Kasumi-1 (cell line): ENCODE results near the gene BRI3.
"Not testable (repeated sequence)": the region's sequence is repeated elsewhere in the genome, so short reads cannot be mapped to it uniquely, and the experiment has no call there.

Source experiments
- DNase-seq, 2 experiments: peaks; one replicate each; lab custom pipeline; 2025; lab: John Stamatoyannopoulos, UW

Gene BRI3

DNA sequence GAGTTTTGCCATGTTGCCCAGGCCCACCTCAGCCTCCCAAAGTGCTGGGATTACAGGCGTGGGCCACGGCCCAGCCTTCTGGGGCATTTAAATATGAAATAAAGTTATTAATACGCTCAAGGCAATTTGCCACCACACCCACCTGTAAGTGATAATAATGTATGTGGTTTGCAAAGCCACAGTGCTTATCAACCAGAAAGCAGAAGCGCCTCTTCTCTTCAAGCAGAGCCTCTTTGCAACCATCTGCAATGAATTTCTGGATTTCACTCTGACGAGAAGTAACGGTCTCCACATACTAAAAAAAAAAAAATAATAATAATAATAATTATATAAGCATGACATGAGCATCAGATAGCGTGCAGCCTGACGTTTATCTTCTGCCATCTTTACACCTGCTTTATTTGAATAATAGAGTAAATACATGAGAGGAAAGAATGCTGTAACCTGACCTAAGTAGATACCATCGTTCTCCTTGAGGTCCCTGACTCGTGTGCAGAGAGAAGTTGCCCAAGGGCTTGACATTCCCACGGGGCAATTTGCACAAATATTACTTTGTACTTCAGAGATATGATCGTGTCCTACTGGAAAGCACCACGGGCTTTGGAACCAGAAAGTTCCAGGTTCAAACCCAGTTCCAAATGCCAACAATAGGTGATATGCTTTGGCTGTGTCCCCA lies 34.0 kb downstream of the BRI3 start:
- no peak for DNase-seq

GRCh38 chr7:98315994-98316527 lies 34.6 kb downstream of the BRI3 start:
- DNase-seq = not testable (repeated sequence)

- no peak for DNase-seq
Measured at GRCh38 chr7:98317366-98318040, 36.0 kb downstream of the BRI3 start.

GRCh38 chr7:98319176-98319575 lies 37.7 kb downstream of the BRI3 start:
- no peak for DNase-seq

DNA sequence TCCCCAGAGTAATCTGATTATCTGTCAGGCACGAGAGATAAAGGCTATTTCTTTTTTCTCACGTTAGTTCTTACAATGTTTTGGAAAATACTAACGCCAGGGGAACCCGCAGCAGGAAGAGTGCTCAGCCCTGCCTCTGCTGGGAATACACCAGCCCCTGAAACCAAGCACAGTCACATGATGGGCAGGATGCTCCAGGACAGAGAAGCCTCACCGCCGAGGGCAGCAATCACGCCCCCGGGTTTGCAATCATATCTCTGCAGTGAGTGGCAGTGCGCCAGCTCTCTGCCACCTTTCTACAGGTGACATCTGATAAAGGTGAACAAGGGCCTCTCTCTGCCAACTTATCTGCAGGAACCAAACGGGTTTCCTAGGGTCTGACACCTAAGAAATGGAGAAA lies 39.8 kb downstream of the BRI3 start:
- DNase-seq = no peak

DNA sequence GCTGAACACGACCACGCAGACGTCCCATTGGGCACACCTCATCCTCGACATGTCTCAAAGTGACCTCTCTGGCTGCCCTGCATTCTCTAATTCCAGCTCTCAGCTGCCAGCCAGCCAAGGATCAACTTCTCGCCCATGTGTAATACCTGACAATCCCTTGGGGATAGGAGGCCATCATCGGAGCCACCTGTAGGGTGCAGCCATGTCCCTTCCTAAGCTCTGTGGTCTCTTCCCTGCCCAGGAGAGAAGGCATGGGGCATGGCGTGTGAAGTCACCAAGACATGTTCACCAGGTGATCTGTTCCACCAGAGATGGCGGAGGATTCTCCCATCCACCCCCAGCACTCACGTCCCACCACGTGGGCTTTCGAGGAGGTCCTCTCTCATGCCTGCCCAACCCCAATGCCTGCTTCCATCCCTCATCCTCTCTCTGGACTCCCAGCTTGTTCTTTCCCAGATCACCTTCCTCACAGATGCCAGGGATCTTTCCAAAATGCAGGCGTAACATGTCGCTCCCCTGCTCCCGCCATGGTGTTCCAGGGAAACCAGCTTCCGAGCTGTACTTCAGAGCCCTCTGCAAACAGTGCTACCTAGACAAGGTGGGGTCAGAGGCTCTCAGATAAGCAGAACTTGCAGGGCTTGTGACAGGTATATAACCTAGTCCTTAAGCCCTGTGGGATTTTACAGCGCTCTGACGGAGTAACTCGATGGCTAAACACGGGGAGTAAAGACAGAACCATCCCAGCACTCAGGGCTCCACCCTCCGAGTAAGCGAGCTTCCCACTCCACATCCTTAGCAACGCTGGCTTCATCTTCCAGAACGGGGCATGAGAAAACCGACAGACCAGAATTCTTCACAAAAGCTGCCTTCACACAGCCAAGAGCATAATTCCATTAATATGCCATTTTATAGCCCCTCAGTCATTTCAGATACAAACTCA lies 41.1 kb downstream of the BRI3 start:
- DNase-seq = no peak

- DNase-seq = no peak
Measured at GRCh38 chr7:98323597-98324322, 42.3 kb downstream of the BRI3 start.

- no peak for DNase-seq
Measured at GRCh38 chr7:98324782-98325181, 43.3 kb downstream of the BRI3 start.

DNA sequence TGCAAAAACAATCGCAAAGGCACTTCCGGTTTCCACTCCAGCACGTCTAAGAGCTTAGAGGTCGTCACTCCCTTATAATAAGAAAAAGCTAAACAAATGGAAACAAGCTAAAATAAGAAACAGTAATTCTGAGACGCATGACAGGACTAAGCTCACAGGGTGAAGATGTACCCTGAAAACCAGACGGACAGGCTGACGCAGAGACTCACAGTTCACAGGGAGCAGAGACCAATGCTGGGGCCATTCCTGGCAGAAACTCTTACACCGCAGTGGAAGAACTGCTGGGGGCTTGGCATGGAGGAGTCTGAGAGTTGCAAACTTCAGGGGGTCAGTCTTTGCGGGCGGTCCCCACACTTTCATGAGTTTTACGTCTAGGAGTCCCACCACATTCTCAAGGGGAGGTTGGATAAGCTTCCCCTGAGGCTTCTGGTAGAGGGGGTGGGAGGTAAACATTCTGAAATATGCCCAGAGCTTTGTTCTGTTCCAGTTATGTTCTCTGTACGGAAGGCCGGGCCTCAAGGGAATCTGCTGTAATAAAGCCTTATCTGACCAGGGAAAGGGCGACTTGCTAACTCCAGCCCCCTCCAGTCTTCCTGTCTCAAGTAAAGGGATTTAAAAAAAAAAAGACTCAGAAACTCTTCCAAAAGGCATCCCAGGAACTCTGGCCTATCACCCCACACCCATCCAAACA lies 47.8 kb downstream of the BRI3 start:
- no peak for DNase-seq

DNA sequence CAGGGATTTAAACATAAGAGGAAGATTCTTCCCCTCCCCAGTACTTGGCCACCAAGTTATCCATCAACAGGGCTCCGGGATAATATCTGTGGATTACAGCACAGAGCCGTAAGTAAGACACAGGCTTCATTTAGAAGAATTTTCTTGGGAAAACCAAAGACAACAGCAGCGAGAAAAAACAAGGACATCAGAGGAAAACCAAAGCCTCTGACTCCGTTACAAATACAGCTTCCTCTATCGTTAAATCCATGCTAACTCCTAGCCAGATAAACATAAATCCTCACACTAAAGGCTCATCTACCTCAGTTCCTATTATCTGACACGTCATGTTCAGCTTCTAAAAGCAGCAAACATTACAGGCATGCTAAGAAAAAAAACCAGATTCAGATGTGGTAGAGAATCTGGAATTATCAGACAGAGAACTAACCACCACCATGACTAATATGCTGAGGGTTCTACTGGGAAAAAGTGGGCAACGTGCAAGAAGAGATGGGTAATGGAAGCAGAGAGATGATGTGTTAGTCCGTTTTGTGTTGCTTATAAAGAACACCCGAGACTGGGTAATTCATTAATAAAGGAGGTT lies 48.4 kb downstream of the BRI3 start:
- no peak for DNase-seq

- no peak for DNase-seq
Measured at GRCh38 chr7:98330926-98331529, 49.5 kb downstream of the BRI3 start.

DNA sequence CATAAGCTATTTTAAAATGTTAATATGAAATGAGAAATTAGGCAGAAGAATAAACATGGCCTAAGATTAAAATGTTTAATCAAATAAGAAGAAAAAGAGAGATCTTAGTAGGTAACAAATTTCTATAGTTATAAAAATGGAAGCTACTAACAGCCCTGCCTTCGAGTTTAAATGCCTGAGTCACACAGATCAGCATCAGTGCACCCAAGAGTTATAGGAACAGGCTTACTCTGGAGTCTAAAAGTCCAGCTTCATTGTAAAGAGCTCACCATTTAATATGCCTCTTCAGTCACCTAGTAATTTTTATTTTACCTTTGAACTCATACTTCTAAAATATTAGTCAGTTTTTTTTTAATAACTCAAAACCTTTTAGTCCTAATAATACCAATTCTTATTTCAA lies 52.6 kb downstream of the BRI3 start:
- no peak for DNase-seq

DNA sequence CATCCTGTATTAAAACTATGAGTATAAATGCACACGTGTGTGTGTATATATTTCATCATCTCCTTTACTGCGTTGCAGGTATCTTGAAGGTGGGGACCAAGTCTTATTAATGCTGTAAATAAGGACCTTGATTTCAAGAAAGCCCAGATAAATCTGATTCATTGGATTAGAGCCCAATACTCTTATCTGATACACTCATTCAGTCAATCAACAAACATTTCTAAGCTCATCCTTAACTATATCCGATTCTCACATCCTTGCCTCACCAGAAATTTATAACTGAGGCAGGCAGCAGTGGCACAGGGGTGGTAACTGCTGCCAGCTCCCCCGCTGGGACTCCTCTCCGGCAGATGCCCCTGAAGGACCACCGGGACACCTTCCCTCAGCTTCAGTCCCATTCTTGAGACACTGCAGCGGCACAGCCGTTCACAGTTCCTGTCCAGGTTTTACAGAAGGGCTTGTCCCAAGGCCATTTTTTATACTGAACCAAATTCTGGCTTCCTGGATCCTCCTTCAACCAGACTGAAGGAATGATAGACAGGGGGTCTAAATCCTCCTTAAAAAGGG lies 54.0 kb downstream of the BRI3 start:
- DNase-seq = no peak

DNA sequence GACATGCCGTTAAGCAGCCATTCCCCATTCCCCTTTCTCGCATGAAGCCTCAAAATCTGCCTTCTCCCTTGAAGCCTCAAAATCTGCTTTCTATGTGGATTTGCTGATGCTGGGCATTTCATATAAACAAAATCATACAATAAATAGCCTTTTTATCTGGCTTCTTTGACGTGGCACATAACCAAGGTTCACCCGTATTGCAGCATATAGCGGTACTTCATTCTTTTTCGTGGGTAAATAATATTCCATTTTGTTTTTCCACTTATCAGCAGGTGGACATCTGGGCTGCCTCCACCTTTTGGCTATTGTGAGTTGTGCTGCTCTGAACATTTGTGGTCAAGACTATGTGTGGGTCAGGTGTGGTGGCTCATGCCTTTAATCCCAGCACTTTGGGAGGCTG lies 57.0 kb downstream of the BRI3 start:
- no peak for DNase-seq

DNA sequence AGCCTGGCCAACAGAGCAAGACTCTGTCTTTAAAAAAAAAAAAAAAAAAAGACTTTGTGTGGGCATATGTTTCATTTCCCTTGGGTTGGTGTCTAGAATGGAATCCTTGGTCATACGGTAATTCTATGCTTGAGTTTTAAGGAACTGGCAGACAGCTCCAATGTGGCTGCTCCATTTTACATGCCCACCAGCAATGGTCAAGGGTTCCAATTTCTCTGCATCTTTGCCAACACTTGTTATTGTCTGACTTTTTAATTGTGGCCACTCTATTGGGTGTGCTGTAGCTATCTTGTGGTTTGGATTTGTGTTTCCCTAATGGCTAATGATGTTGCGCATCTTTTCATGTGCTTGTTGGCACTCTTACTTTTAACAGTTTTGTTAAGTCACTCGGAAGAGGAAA lies 57.6 kb downstream of the BRI3 start:
- no peak for DNase-seq

- no peak for DNase-seq
Measured at GRCh38 chr7:98341106-98341505, 59.6 kb downstream of the BRI3 start.
